Rectal smooth muscle tissue (tissue), 1 donor: ENCODE data around the gene KLHL34.

Experiments used
- H3K27ac ChIP-seq: one replicate; pipeline ENCODE4 v1.7.0; 2013; ENCODE audit warnings: low read depth, low read length, inconsistent platforms
- H3K27me3 ChIP-seq: one replicate; pipeline ENCODE4 v1.7.0; 2013; ENCODE audit warnings: low read length; ENCODE audit not compliant: control insufficient read depth, insufficient read depth
- H3K36me3 ChIP-seq: one replicate; pipeline ENCODE4 v1.7.0; 2013; ENCODE audit warnings: low read length; ENCODE audit not compliant: control insufficient read depth, insufficient read depth
- H3K4me1 ChIP-seq: one replicate; pipeline ENCODE4 v1.7.0; 2013; ENCODE audit warnings: low read length; ENCODE audit not compliant: control insufficient read depth, insufficient read depth
- H3K4me3 ChIP-seq: one replicate; pipeline ENCODE4 v1.7.0; 2013; ENCODE audit warnings: low read length
- H3K9ac ChIP-seq: one replicate; pipeline ENCODE4 v1.7.0; 2013; ENCODE audit warnings: low read length

Gene KLHL34, protein sequence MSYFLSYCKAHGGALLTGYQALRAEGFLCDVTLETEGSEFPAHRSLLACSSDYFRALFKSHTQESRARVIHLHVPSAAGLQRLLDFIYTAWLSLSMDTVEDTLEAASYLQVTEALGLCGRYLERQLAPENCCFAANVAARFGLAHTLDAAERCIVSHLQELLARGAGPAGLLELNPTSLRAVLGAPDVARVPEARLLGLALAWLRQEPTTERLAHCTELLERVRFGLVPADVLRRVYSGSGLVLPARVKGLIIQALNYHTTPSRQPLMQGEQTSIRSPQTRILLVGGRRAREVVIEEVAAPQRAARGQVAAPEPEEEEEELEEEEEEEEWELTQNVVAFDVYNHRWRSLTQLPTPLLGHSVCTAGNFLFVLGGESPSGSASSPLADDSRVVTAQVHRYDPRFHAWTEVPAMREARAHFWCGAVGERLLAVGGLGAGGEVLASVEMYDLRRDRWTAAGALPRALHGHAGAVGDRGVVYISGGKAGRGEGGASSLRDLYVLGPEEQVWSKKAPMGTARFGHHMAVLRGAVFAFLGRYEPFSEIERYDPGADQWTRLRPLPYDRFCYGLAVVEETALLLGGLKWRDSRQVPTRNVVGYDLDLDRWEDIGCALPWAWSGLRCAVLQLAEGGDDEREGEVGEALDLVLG

DNA sequence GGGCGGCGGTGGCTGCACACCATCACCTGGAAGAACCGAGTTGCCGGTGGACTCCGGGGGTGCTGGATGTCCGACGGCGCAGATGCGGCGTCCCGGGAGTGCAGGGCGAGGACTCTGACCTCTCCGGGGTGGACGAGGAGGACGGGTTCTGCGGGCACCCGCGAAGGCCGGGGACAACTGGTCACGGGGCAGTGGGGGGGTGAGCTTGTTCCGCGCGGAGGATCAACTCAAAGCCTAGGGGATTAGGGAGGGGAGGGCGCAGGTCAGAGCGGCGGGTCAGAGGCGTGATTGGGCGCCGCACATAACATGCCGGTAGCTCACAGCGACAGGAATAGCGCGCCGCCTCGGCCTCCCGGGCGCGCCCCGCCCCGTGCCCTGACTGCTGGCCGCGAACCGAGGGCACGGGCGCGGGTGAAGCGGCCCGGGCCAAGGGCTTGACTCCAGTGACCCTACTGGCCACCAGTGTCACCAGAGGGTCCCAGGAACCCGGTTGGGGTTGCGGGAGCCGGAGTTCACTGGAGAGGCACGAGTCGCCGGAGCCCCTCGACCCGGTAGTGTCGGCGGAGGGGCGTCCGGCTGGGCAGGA lies at the start of gene KLHL34:
KLHL34 (minus strand) TSS at position 179 of the 586 bp plus-strand sequence. CDS start 542 bp downstream, outside the sequence.
- Histone ChIP-seq H3K27ac (no peak within 1 kb of the TSS), H3K27me3 (peaks cover 7% of the 10 kb centered on the region), H3K36me3 (no peaks in the 10 kb centered on the region), H3K4me1 (no peaks in the 10 kb centered on the region), H3K4me3 (peak within 1 kb of the TSS; percentile 45), H3K9ac (no peak within 1 kb of the TSS)

DNA sequence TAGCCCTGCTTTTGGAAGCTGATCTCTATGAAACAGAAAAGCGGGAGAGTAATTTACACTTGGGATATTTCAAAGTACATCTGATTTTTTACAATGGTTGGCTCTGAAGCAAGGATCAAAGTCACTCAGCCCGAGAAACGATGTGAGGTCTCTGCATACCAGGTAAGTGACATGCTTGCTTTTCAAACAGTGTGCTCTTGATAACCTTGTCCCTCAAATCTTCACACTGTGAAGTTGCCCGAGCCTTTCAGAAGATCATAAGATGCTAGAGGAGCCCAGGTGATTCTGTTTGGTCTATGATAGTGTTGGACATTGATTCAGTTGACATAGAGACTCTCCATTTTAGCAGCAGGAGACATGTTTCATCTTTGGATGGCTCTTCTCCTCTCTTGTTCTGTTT lies 47.1 kb upstream of the KLHL34 start:
- Histone ChIP-seq H3K27ac (no peak overlapping the region), H3K9ac (no peak overlapping the region), H3K4me1 (no peaks in the 10 kb centered on the region), H3K36me3 (no peaks in the 10 kb centered on the region), H3K27me3 (no peaks in the 10 kb centered on the region), H3K4me3 (no peak overlapping the region)

DNA sequence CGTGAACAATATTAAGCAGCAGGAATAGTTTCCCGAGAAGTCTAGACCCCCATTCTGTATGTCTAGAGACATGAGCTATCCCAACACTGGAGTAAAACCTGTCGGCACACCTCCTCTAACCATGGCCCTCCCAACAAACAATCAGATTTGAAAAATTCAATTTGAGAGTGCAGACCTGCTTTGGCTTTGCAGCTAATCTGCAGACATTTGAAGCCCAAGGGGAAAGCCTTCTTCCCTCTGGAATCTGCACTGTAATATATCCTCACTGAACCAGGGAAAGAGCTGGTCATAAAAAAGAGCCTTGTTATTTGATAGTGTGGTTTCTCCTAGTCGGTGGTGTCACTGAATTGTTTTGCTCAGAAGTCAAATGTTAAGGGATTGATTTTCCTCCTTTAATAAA lies 44.6 kb upstream of the KLHL34 start:
- Histone ChIP-seq H3K27me3 (no peaks in the 10 kb centered on the region), H3K27ac (no peak overlapping the region), H3K4me3 (no peak overlapping the region), H3K36me3 (no peaks in the 10 kb centered on the region), H3K4me1 (no peaks in the 10 kb centered on the region), H3K9ac (no peak overlapping the region)

DNA sequence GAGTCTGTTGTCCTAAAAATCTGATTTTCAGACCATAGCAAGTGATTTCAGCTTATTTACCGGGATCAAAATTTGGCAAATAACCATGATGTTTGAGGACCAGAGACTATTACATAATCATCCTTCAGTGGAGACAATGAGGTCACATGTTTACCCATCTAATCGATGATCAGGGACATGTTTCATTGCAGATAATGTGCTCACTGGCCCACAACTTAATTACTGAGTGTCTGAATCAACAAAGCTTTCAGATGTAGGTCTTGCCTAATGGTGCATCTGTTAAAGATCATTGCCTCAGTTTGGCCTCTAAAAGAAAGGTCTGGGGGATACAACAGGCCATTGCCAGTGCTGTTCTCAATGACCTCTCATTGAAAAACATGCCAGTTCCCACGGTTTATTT lies 42.8 kb upstream of the KLHL34 start:
- Histone ChIP-seq H3K27ac (no peak overlapping the region), H3K36me3 (no peaks in the 10 kb centered on the region), H3K4me3 (no peak overlapping the region), H3K9ac (no peak overlapping the region), H3K27me3 (no peaks in the 10 kb centered on the region), H3K4me1 (no peaks in the 10 kb centered on the region)

DNA sequence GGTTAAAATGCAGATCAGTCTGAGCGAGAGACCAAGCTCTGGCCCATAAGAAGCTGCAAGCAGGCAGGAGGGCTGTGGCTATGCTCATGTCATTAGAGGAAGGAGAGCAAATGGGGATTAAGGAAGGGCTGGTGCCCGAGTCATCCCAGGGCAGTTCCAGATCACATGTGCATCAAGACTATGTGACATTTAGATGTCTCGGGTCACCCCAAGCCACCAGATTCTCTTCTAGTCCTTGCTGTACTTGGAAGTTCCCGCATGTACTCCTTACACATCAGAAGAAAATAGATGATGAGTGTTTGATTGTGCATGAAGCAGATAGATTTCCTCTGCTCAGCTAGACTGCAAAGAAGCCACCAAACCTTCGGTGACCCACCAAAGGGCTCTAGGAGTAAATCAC lies 42.1 kb upstream of the KLHL34 start:
- H3K27me3 ChIP-seq, result no peaks in the 10 kb centered on the region
- H3K4me1 ChIP-seq, result no peaks in the 10 kb centered on the region
- no peak overlapping the region for H3K27ac ChIP-seq
- H3K4me3 ChIP-seq, result no peak overlapping the region
- H3K36me3 ChIP-seq, result no peaks in the 10 kb centered on the region
- no peak overlapping the region for H3K9ac ChIP-seq

DNA sequence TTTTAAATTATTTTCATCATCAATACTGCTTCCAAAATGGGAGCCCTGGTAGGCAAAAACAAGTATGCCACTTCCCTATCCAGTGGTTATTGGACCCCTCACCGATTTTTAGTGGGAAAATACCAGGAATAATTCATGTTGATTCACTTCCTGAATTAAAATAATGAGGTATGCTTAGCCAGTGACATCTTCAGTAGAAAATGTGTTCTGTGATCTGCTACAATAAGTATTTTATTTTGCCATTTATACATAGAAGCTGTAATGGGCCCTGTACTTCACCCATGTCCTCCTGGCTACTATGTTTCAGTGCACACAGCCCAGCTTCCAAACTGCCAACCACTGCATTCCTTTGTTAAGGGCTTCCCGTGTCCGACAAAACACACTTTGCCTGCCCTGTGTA lies 41.0 kb upstream of the KLHL34 start:
- H3K27me3 ChIP-seq, result no peaks in the 10 kb centered on the region
- no peaks in the 10 kb centered on the region for H3K4me1 ChIP-seq

DNA sequence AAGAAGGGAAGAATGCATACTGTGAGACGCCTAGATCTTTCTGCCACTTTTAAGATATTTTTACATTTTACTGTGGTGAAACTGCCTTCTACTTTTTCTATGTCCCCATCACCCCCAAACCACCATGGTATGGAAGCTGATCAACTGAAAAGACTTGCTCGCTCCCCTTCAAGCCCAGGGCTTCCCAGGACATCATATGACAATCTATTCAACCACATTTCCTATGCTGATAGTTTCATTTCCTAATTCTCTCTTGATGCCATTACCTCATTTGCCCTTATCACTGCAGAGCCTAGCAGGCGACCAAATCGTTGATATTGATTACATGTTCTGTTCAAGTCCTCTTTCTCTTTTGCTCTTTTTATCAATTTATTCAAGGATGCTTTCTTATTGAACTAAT lies 40.1 kb upstream of the KLHL34 start:
- Histone ChIP-seq H3K4me1 (no peaks in the 10 kb centered on the region), H3K27ac (no peak overlapping the region), H3K27me3 (no peaks in the 10 kb centered on the region), H3K36me3 (no peaks in the 10 kb centered on the region), H3K4me3 (no peak overlapping the region), H3K9ac (no peak overlapping the region)

More for the DNA sequence above, 41.0 kb upstream of the KLHL34 start:
- Histone ChIP-seq H3K9ac (no peak overlapping the region), H3K4me3 (no peak overlapping the region), H3K27ac (no peak overlapping the region), H3K36me3 (no peaks in the 10 kb centered on the region)

DNA sequence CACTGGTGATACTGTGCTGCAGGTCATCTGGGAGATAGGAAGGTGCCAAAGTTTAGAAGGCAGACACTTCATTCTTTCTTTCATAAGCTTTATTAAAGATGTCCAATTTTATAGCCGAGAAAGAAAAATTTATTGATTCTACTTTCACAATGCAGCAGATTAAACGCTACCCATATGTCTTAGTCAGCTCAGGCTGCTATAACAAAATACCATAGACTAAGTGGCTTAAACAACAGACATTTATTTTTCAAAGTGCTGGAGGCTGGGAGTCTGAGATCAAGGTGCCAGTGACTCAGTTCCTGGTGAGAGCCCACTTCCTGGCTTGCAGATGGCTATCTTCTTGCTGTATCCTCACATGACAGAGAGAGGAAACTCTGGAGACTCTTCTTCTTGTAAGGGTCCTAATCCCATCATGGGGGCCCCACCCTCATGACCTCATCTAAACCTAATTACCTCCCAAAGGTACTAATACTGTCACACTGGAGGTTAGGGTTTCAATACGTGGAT lies 33.4 kb upstream of the KLHL34 start:
- no peaks in the 10 kb centered on the region for H3K4me1 ChIP-seq

DNA sequence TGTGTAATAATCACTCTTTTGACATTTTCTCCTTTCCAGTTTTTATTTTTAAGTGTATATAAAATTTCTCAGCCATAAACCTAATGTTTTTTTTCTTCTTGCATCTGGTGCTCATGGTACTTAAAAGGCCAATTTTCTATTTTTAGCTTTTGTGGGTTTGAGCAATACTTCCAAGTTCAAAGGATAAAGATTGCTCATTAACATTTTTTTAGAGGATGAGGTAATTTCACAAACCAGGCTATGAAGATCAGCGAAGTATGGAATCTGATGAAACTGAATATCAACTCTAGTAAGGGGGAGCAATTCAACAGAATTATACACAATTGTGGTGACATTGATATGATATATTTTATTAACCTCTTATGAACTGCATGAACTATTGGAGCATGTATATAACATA lies 25.8 kb upstream of the KLHL34 start:
- Histone ChIP-seq H3K27me3 (no peaks in the 10 kb centered on the region), H3K9ac (no peak overlapping the region), H3K36me3 (no peaks in the 10 kb centered on the region), H3K4me1 (no peaks in the 10 kb centered on the region), H3K4me3 (no peak overlapping the region), H3K27ac (no peak overlapping the region)

More for the DNA sequence above, 33.4 kb upstream of the KLHL34 start:
- H3K27me3 ChIP-seq, result no peaks in the 10 kb centered on the region
- no peak overlapping the region for H3K9ac ChIP-seq
- H3K4me3 ChIP-seq, result no peak overlapping the region
- H3K27ac ChIP-seq, result no peak overlapping the region
- no peaks in the 10 kb centered on the region for H3K36me3 ChIP-seq

DNA sequence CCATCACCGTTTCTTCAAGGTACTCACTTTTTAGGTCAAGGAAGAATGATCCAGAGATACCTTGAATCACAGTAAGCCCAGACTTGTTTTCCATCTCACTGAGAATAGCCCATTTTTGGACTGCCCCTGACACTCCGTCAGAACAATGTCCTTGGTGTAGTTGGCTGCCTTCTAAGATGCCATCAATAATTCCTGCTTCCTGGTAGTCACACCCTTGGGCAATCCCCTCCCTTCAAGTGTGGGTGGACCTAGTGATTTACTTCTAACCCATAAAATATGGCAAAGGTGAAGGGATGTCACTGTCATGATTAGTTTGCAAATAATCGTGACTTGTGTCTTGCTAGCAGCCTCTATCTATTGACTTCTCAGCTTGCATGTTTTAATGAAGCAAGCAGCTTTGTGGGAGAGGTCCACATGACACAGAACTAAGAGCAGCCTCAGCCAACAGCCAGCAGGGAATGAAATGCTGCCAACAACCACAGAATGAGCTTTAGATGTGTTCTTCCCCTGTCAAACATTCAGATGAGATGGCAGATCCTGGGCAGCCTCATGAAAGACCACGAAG lies 20.0 kb upstream of the KLHL34 start:
- no peaks in the 10 kb centered on the region for H3K27me3 ChIP-seq
- H3K4me3 ChIP-seq, result no peak overlapping the region
- no peaks in the 10 kb centered on the region for H3K36me3 ChIP-seq
- H3K27ac ChIP-seq, result no peak overlapping the region
- H3K4me1 ChIP-seq, result no peaks in the 10 kb centered on the region
- H3K9ac ChIP-seq, result no peak overlapping the region

DNA sequence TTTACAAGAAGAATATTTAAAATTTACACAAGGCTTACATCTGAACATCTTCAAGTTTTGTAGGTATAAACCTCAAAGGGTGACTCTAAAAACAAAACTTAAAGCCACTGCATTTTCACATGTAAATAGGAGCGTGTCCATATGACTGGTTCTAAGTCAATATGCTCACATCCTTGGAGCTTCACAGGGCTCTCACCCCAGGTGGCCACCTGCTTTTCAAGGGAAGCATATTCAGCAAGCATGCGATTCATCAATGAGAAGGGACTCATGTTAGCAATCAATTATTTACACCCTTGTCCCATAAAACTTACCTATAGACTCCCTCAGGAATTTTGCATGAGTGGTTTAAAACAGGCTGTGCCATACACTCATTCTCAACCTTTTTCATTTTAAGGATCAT lies 17.8 kb upstream of the KLHL34 start:
- Histone ChIP-seq H3K27ac (no peak overlapping the region), H3K36me3 (no peaks in the 10 kb centered on the region), H3K9ac (no peak overlapping the region), H3K4me3 (no peak overlapping the region), H3K27me3 (no peaks in the 10 kb centered on the region), H3K4me1 (no peaks in the 10 kb centered on the region)

DNA sequence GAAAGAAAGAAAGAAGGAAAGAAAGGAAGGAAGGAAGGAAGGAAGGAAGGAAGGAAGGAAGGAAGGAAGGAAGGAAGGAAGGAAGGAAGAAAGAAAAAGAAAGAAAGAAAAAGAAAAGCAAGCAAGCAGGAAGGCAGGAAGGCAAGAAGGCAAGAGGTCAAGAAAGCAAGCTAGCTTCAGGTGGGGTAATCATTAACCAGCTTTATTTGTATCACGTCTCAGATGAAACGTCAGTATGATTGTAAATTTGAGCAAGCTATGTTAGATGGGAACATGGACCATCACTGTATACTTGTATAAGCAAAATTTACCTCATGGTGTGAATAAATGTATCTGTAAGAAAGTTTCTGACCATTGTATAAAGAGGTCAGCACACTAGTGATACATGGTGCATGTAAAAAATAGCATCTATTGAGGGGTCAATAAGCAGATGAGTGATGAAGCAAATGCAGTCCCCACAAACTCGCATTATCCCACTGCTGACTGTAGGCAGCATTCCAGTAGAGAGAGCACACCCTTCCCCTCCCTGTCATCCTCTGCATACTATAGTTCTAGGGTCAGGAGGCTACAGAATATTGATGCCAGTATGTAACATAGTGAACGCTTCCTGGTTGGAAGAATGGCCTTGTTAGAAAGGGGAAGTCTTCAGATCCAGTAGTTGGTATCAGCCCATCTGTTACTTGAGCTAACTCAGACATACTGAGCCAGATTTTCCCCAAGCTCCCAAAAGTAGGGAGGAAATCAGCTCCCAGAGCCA lies 16.5 kb upstream of the KLHL34 start:
- H3K27ac ChIP-seq, result no peak overlapping the region
- no peak overlapping the region for H3K9ac ChIP-seq
- H3K4me3 ChIP-seq, result no peak overlapping the region
- H3K36me3 ChIP-seq, result no peaks in the 10 kb centered on the region
- no peaks in the 10 kb centered on the region for H3K4me1 ChIP-seq
- H3K27me3 ChIP-seq, result no peaks in the 10 kb centered on the region
